HG03108 (cell line): ENCODE results near the gene PGD.
"Not testable (repeated sequence)": the region's sequence is repeated elsewhere in the genome, so short reads cannot be mapped to it uniquely, and the experiment has no call there.

ENCODE experiments used
- ATAC-seq: cut with Tn5 transposase; IDR thresholded peaks from one replicate; pipeline ENCODE4 v1.9.1; 2021; ENCODE audit warnings: moderate library complexity; ENCODE audit not compliant: unreplicated experiment

PGD gene

DNA sequence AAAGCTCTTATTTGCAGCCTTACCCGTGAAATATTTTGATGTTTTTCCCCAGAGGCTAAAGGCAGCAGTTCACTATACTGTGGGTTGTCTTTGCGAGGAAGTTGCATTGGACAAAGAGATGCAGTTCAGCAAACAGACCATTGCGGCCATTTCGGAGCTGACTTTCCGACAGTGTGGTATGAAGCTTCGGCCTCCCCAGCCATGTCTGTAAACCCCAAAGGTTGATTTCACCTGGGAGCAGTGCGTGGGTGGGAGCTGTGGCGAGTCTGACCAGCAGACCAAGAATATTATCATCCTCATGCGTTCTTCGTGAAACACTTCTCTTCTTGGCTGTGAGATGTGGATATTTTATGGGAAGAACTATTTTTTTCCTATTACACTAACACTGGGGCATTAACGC is 34.9 kb downstream of the PGD start:
- no peak for ATAC-seq

DNA sequence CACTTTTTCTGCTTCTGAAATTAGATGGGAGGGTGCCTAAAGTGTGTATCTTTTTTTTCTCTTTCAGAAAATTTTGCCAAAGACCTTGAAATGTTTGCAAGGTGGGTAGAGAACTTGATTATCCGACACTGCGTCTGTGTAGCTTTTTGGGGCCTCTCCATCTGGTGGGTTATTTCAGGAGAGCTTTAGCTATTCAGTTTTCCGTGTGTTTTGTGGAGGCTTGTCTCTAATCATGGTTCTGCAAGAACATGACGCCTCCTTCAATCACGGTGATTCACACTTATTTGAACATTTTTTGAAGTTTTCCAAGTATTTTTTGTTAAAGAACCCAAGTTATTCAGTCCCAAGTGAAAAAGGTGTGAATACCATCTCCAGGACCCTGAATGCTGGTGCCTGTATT is 35.7 kb downstream of the PGD start:
- no peak for ATAC-seq

DNA sequence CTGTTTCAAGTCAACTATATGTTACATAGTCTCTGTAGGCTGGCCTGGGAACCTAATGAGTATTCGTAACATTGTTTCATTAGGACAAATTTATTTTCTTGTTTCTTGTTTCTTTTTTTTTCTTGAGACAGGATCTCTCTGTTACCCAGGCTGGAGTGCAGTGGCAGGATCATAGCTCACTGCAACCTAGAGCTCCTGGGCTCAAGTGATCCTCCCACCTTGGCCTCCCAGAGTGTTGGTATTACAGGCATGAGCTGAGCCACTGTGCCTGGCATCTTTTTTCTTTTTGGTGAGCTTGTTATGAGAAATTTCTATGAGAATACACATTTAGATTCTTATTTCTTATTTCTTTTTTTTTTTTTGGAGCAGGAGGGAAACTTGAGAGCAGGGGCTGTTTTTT is 38.2 kb downstream of the PGD start:
- ATAC-seq, result no peak

DNA sequence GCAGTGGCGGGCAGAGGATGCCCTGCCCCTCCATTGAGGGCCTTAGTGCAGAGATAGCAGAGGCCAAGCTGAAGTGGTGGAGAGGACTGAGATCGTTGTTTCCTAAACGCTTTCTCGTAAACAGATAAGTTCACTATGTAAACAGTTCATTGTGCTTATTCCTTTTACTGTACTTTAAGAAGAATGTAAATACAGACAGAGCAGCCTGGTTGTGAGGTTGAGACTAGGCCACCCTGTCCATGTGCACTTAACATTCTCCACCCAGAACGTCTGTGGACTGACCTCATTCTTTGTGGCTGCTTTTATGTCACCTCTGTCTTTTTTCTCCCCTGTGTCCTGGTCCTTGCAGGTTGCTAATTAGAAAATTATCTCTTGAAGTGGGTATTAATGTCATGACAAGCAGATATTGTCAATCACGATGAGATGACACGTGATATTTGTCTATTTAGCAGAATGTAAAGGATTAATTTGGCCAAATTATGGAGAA is 39.9 kb downstream of the PGD start:
- ATAC-seq, result no peak

DNA sequence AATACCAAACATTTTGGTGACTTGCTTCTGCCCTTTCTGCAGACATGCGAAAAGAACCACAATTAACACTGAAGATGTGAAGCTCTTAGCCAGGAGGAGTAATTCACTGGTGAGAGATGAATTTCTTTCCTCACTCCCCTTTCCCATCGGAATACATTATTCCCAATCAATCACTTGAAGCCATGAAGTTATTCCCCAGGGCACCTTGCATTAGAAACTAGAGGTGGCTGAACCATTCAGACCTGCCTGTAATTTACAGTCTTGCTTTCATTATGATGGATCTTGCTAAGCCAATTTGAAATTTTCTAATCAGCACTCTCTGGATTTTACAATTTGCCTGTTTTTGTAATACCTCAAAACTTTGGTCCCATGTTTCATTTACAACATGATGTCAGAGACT is 41.4 kb downstream of the PGD start:
- ATAC-seq, result no peak

DNA sequence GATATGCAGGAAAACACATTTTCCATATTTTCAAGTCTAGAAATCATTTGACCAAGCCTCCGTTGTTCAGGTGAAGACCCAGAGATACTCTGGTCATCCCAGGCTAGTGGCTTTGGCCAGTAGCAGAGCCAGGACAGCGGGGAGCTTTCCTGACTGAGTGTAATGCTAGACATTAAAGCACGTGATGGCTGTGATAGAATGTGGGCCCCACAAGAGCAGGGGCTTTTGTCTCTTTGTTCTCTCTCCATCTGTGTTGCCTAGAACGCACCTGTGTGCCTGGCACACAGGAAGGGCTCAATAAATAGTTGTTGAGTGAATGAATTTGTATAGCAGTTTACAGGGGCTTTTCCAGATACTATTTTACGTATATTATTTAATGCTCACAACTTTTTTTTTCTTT is 41.9 kb downstream of the PGD start:
- no peak for ATAC-seq

DNA sequence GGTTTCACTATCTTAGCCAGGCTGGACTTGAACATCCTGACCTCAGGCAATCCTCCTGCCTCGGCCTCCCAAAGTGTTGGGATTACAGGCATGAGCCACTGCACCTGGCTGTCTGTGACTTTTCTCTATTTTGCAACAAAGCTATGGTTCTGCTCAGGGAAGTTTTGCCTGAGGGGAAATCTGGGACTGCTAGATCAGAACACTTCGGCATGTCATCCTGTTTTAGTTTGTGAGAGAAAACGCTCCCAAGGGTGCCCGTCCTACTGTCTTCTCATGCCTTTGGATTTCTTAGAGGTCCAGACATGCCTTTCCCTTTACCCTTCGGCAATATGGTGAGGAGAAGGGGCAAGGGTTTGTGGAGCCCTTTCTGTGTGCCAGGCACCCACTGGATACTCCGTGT is 45.4 kb downstream of the PGD start:
- no peak for ATAC-seq

DNA sequence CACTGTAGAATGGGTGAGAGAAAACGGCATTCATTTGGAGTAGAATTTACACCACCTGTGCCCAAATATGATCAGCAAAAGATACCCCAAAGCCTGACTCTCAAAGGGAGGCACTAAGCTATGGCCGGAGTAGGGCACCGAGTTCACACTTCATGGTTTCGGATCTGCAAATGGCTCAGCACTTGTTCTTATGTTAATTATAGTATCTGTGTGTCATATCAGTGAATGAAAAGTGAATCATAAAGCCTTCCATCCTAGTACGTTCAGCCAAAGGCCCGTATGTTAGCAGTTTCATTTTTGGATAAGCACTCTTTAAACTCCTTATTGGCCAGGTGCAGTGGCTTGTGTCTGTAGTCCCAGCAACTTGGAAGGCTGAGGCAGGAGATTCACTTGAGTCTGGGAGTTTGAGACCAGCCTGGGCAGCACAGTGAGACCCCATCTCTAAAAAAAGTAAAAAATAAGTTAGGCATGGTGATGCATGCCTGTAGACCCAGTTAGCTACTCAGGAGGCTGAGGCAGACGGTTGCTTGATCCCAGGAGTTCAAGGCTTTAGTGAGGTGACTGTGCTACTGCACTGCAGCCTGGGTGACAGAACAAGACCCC is 46.0 kb downstream of the PGD start:
- ATAC-seq, result no peak

DNA sequence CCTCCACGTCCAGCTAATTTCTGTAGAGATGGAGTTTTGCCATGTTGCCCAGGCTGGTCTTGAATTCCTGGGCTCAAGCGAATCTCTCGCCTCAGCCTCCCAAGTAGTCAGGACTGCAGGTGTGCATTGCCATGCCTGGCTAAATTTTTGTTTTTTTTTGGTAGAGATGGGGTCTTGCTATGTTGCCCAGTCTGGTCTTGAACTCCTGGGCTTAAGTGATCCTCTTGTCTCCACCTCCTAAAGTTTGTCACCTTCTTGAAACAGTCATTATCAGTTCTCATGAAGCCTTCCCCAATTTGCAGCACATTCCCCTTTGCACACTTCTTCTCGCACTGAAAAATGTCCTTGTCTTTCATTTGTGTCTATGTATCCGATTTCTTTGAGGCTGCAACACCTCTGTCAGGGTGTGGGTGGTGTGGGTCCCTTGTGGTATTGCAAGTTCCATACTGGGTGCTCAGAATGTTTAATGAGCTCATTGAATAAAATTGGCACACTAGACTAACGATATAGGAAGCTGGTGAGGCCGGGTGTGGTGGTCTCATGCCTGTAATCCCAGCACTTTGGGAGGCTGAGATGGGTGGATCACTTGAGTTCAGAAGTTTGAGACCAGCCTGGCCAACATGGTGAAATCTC is 48.0 kb downstream of the PGD start:
- no peak for ATAC-seq

DNA sequence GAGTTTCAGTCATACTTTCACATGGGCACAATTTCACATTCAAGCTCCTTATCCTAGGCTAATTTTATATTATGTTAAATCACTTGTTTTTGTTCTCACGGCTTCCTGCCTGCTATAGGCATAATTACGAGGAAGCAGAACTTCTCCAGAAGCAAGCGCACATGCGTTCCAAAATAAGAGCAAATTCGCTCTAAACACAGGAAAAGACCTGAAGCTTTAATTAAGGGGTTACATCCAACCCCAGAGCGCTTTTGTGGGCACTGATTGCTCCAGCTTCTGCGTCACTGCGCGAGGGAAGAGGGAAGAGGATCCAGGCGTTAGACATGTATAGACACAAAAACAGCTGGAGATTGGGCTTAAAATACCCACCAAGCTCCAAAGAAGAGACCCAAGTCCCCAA is 50.9 kb downstream of the PGD start, which contains the start of gene CORT:
TSS of gene CORT (plus strand) at position 281 of the 400 bp plus-strand sequence. CDS start 193 bp downstream, outside the sequence.
- no peak for ATAC-seq

DNA sequence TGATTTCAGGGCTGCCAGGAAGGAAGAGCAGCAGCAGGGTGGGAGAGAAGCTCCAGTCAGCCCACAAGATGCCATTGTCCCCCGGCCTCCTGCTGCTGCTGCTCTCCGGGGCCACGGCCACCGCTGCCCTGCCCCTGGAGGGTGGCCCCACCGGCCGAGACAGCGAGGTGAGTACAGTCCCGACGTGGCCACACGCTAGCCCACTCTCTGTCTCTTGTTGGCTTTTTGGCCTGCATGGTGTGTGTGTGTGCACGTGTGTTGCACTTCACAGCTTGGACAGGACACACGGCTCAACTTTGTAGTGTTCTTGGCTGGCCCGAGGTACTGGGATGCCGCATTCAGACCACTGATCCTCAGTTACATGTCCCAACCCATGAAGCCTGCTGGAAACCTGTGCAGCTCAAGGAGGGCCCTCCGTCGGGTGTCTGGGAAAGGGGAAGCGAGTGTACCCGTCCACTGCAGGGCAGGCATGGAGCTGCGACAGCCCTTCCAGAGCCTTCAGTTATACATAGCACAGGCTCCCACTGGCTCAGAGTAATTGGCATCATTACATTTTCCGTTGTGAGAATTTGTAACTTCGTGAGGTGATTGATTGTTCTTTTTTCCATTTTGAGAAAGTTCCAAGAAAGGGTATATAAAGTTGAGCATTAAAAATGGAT is 51.4 kb downstream of the PGD start:
- no peak for ATAC-seq

DNA sequence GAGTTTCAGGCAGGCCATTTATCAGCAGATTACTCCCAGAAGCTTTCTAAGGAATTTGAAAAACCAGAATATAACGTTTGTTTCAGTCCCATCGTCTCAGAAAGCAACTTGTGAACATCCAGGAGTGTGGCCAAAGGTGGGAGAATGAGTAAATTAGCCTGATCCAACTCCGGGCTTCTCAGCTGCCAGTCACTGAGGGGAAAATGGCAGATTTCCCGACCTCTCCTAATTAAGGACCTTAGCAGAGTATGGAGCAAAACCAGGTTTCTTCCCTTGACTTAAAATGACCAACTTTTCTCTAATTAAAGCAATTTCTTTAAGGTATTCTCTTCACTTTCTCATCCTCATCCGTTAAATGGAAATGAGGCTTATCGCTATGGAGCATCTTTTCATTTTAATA is 52.0 kb downstream of the PGD start:
- ATAC-seq, result no peak

DNA sequence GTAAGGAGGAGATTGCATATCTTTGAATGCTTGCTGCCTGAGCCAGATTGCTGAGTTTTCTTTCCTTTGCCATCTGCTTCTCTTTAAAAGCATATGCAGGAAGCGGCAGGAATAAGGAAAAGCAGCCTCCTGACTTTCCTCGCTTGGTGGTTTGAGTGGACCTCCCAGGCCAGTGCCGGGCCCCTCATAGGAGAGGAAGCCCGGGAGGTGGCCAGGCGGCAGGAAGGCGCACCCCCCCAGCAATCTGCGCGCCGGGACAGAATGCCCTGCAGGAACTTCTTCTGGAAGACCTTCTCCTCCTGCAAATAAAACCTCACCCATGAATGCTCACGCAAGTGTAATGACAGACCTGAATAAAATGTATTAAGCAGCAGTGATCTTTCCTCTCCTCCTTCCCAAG is 52.4 kb downstream of the PGD start:
- ATAC-seq, result no peak

DNA sequence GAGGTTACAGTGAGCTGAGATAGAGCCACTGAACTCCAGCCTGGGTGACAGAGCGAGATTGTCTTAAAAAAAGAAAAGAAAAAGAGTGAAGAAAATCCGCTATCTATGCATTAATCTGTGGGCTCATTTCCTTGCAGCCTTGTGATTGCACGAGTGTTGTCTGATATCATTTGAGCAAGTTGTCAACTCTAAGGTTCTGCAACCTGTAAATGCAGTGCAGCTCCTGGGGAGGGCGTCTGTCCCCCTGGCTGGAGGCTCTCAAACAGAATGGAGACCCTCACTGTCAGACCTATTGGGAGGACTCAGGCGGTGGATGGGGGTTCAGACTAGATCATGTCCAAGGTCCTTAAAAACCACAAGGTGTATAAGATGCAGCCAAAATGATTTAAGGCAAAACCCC is 57.2 kb downstream of the PGD start:
- no peak for ATAC-seq

DNA sequence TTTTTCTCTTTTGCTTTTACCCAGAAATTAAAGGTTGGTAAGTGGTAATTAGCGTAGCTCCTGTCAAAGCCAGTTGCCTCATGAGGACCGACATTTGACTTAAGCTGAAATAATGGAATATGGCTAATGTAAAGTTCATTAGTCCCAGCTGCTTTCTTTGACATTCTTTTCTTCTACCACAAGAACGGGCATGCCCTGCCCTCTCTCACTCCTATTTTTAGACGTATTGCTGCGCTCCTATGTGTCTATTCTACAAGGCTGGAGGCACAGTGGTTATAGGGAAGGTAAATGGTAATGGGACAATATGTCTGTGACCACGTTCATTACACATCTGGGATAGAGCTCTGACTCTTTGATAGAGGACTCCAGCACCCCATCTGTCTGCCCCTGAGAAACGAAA is 57.8 kb downstream of the PGD start:
- no peak for ATAC-seq

DNA sequence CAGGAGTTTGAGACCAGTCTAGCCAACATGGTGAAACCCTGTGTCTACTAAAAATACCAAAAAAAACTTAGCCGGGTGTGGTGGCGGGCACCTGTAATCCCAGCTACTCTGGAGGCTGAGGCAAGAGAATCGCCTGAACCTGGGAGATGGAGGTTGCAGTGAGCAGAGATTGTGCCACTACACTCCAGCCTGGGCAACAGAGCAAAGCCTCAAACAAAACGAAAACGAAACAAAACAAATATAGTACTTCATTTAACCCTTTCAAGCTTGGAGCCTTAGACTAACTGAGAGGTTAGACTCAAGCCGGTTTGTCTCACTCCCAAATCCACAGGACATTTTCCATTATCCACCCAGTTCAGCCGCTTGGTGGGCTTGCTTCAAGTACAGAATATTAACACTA is 58.6 kb downstream of the PGD start:
- not testable (repeated sequence) for ATAC-seq

DNA sequence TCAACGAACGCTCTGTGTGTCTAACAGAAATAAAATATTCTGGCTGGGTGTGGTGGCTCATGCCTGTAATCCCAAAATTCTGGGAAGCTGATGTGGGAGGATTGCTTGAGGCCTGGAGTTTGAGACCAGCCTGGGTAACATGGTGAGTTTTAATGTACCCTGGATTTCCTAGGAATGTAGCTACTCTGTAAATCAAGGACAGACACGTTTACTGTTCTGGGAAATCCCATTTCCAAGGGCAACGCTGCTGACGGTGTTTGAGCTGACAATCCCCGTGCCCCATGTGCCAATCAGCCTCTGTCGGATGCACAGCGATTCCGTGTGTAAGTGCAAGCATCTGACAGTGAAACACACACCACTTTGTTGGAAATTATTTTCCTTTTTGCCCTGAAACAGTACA is 59.0 kb downstream of the PGD start:
- no peak for ATAC-seq

DNA sequence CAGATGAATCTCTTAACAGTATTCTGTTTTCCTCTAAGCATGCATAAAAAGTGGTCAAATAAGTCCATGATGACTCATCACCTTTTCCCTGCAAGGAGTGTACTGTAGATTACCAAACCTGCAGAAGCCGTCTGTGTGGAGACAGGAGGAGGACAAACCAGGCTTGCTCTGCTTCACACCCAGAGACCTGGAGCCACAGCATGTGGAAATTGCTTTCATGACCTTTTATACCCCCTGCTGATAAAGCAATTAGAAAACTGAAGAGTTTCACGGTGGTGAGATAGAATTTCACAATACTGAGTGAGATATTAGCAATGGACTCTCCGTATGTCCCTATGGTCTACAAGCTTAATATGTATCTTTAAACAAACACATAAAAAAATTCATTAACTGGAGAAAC is 60.3 kb downstream of the PGD start:
- no peak for ATAC-seq

DNA sequence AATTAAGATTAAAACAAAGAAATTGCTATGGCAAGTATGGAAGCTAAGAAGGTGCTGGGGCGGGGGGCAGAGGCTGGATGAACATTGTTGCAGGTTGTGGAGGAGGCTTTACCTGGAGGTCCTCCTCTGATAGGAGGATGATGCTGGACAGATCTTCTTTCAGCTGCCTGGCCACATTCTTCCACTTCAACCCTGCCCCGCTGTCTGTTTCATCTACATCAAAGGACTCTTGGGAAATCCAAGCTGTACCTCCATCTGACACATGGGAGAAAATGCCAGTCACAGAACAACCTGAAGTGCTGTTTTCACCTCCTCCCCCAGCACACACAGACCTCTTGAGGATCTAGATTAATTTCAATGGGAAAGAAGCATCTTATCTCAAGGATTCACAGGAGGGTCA is 68.2 kb downstream of the PGD start:
- no peak for ATAC-seq

DNA sequence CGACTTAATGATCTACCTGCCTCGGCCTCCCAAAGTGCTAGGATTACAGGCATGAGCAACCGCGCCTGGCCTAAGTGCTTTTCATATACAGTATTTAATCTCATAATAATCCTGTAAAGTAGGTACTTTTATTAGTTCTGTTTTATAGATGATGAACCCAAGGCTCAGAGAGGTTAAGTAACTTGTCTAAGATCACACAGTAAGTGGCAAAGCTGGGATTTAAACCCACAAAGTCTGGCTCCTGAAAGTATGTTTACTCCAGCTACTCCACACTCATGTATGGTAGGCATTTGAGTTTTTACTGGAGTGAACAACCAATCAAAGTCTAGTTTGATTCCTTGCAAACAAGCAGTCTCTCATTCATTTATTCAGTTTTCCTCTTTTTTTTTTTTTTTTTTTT is 71.2 kb downstream of the PGD start:
- no peak for ATAC-seq
